CD8-positive, alpha-beta memory T cell (primary cell): ENCODE data around the gene ZNF462. TPM values are rescaled to one million over a fixed set of nuclear protein-coding genes. Genes with fewer than 3 reads are reported as not detected.

Experiments used
- CTCF ChIA-PET: fragments of 350-600 bp; sonication (Branson Sonifier 250); formaldehyde crosslinking; loops from one replicate; lab custom pipeline; 2021; ENCODE audit warnings: antibody characterized with exemption; lab: Charles Lee
- POLR2A ChIA-PET: fragments of 350-600 bp; sonication (Branson Sonifier 250); formaldehyde crosslinking; loops from one replicate; lab custom pipeline; 2021; ENCODE audit warnings: antibody characterized with exemption; lab: Charles Lee
- DNase-seq, 5 donors: peaks; one replicate each; pipeline versions ENCODE4 v3.0.0 to v3.0.0-alpha.2; 2020 to 2022; ENCODE audit warnings: mixed read lengths in 1 of 5
- H3K27ac ChIP-seq: one replicate; pipeline ENCODE4 v1.7.0; 2013; ENCODE audit warnings: low read depth, mild to moderate bottlenecking, low read length, moderate library complexity
- H3K27me3 ChIP-seq: 2 replicates; pipeline ENCODE4 v1.7.0; 2013; ENCODE audit warnings: low read length, mild to moderate bottlenecking; ENCODE audit not compliant: insufficient read depth, poor library complexity, severe bottlenecking
- H3K36me3 ChIP-seq: 2 replicates; pipeline ENCODE4 v1.7.0; 2013; ENCODE audit warnings: mild to moderate bottlenecking, low read length, moderate library complexity; ENCODE audit not compliant: insufficient read depth
- H3K4me1 ChIP-seq: 2 replicates; pipeline ENCODE4 v1.7.0; 2013; ENCODE audit warnings: mild to moderate bottlenecking, low read length, moderate library complexity; ENCODE audit not compliant: insufficient read depth
- H3K4me3 ChIP-seq: 2 replicates; pipeline ENCODE4 v1.7.0; 2013; ENCODE audit warnings: mild to moderate bottlenecking, low read length
- H3K9me3 ChIP-seq: 2 replicates; pipeline ENCODE4 v1.7.0; 2013; ENCODE audit warnings: mild to moderate bottlenecking, low read length
- H3K27ac Mint-ChIP-seq, 8 donors: one replicate each; pipeline ENCODE4 v1.8.0; 2020 to 2021; ENCODE audit warnings: mixed read lengths in 8 of 8, mild to moderate bottlenecking in 6 of 8, inconsistent platforms in 3 of 8, moderate library complexity in 3 of 8
- H3K27me3 Mint-ChIP-seq, 2 donors: one replicate each; pipeline ENCODE4 v1.8.0; 2020 to 2021; ENCODE audit warnings: mixed read lengths in 2 of 2, mild to moderate bottlenecking in 1 of 2, moderate library complexity in 1 of 2
- H3K36me3 Mint-ChIP-seq, 3 donors: one replicate each; pipeline ENCODE4 v1.8.0; 2020 to 2021; ENCODE audit warnings: mixed read lengths in 3 of 3, inconsistent platforms in 1 of 3, mild to moderate bottlenecking in 1 of 3
- H3K4me1 Mint-ChIP-seq, 3 donors: one replicate each; pipeline ENCODE4 v1.8.0; 2020 to 2021; ENCODE audit warnings: mixed read lengths in 3 of 3, inconsistent platforms in 1 of 3, mild to moderate bottlenecking in 1 of 3
- H3K4me3 Mint-ChIP-seq, 7 donors: one replicate each; pipeline ENCODE4 v1.8.0; 2020 to 2021; ENCODE audit warnings: mixed read lengths in 7 of 7, mild to moderate bottlenecking in 6 of 7, moderate library complexity in 4 of 7, inconsistent platforms in 2 of 7
- H3K9me3 Mint-ChIP-seq, 5 donors: one replicate each; pipeline ENCODE4 v1.8.0; 2020 to 2022; ENCODE audit warnings: mixed read lengths in 5 of 5, mild to moderate bottlenecking in 3 of 5, moderate library complexity in 2 of 5, inconsistent platforms in 1 of 5
- polyA plus RNA-seq: library from polyadenylated mRNA; unstranded; fragments of 300-500 nt; fragmentation: Illumina TruSeq; gene quantifications from one replicate; pipeline ENCODE4 v1.2.3, GENCODE V29; 2021
- total RNA-seq, 2 experiments: library from RNA; stranded (reverse); gene quantifications; one replicate each; pipeline ENCODE4 v1.2.3, GENCODE V29; 2021

ZNF462 gene
- total and polyA plus RNA-seq, 3 experiments from 2014 or later = 0.13 to 0.18 TPM; not detected in 1

DNA sequence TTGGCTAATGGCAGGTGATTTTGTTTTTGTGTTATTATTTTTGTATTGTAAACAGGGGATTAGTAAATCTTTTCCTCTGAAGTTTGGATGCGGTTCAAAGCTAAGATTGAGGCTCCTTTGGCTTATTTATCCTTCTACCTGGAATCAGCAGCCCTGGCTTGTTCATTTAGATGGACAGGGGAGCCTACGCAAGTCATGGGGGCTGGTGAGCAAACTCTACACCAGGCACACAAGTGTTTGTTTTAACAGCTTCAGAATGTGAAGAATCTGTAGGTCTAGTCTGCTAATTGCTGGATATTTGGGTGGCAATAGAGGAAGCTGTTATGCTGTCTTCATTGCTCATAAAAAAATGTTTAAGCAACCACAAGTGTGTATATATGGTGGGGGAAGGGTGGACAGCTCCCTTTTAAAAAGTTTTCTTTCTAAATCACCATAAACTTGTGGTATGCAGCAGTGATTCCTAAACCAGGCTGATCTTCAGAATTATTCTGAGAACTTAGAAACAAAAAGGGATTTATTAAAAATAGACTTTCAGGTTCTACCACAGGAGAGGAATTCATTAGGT is 20.7 kb downstream of the ZNF462 start:
- ChIA-PET POLR2A (no interaction called here), CTCF (no interaction called here)
- Histone ChIP-seq H3K4me1 (no peaks in the 10 kb centered on the region), H3K27ac (no peak overlapping the region), H3K9me3 (no peaks in the 10 kb centered on the region), H3K4me3 (no peak overlapping the region), H3K27me3 (no peaks in the 10 kb centered on the region), H3K36me3 (no peaks in the 10 kb centered on the region)
- H3K4me3 Mint-ChIP-seq = no peak overlapping the region
- H3K27ac Mint-ChIP-seq = no peak overlapping the region
- peaks cover 0 to 2% of the 10 kb centered on the region in 2 donors for H3K27me3 Mint-ChIP-seq
- H3K36me3 Mint-ChIP-seq = no peaks in the 10 kb centered on the region
- no peaks in the 10 kb centered on the region for H3K4me1 Mint-ChIP-seq
- peaks cover 0 to 5% (median 2%) of the 10 kb centered on the region in 5 donors for H3K9me3 Mint-ChIP-seq
- no peak for DNase-seq

DNA sequence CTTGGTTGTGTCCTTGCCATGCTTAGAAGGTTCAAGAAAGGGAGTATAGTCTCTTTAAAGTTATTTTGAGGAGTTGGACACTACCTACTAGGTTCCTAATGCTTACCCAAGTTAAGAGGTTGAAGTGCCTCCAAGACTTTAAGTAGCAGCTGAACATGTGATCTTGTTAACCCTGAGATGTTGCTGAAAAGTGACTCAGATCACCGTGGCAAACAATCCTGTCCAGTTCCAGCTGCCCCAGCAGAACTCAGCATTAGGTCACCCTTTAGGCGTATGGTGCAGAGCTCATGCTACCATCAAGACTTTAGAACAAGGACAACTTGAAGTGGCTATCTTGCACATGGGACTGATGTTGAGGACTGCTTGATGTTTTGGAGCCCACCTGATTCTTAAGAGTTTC is 22.5 kb downstream of the ZNF462 start:
- peaks cover 0 to 5% (median 2%) of the 10 kb centered on the region in 5 donors for H3K9me3 Mint-ChIP-seq
- H3K36me3 ChIP-seq = no peaks in the 10 kb centered on the region
- H3K27ac ChIP-seq = no peak overlapping the region
- H3K4me3 ChIP-seq = no peak overlapping the region
- no peak overlapping the region for H3K4me3 Mint-ChIP-seq
- no peaks in the 10 kb centered on the region for H3K4me1 ChIP-seq
- no peaks in the 10 kb centered on the region for H3K27me3 ChIP-seq
- ChIA-PET POLR2A (no interaction called here), CTCF (no interaction called here)
- peaks cover 0 to 3% of the 10 kb centered on the region in 2 donors for H3K27me3 Mint-ChIP-seq
- no peak for DNase-seq
- H3K36me3 Mint-ChIP-seq = no peaks in the 10 kb centered on the region
- H3K4me1 Mint-ChIP-seq = no peaks in the 10 kb centered on the region
- no peak overlapping the region for H3K27ac Mint-ChIP-seq
- H3K9me3 ChIP-seq = no peaks in the 10 kb centered on the region

DNA sequence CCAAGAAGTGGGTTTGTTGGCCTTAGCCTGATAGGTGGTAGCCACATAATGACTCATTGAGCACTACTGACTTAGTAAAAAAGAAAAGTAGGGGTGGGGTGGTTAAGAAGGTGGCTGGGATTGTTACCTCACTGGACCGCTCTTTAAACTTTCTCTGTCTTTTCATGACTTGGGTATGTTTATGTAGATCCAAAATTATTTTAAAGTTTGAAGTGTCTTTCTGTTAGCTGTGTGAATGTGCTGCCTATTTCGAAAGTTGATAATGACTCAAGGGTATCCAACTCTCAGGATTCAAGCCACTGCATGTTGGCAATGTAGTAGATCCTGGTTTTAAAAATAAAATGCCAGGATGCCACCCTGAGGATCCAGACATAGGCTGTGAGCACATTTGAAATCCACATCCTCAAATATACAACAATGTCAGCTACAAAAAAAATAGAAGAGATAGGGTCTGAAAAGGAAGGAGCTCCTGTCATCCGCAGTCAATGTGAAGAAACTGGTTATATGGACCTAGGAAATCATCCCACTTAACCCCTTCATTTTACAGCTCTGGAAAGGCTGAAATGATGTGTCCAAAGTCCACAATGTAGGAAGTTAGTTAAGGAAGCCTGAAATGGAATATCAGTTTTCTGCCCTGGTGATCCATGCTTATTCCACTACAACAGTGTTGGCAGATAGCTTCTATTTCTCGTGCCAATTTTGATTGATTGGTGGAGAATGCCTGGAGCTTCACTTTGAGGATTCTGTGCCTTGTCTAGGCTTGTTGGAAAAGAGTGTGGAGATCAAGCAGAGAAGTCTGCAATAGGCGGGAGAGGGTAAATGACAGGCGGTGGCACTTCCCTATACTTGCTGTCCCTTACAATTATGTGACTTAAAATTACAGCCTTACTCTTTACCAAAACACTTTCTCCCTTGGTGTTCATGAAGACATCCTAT is 23.4 kb downstream of the ZNF462 start:
- no peak overlapping the region for H3K4me3 ChIP-seq
- no peaks in the 10 kb centered on the region for H3K4me1 ChIP-seq
- no peak for DNase-seq
- ChIA-PET CTCF (no interaction called here), POLR2A (no interaction called here)
- no peak overlapping the region for H3K27ac Mint-ChIP-seq
- H3K27me3 Mint-ChIP-seq = peaks cover 0 to 3% of the 10 kb centered on the region in 2 donors
- H3K36me3 Mint-ChIP-seq = no peaks in the 10 kb centered on the region
- no peaks in the 10 kb centered on the region for H3K36me3 ChIP-seq
- no peaks in the 10 kb centered on the region for H3K4me1 Mint-ChIP-seq
- H3K27ac ChIP-seq = no peak overlapping the region
- no peaks in the 10 kb centered on the region for H3K27me3 ChIP-seq
- H3K4me3 Mint-ChIP-seq = no peak overlapping the region
- peaks cover 0 to 5% (median 0%) of the 10 kb centered on the region in 5 donors for H3K9me3 Mint-ChIP-seq
- no peaks in the 10 kb centered on the region for H3K9me3 ChIP-seq

DNA sequence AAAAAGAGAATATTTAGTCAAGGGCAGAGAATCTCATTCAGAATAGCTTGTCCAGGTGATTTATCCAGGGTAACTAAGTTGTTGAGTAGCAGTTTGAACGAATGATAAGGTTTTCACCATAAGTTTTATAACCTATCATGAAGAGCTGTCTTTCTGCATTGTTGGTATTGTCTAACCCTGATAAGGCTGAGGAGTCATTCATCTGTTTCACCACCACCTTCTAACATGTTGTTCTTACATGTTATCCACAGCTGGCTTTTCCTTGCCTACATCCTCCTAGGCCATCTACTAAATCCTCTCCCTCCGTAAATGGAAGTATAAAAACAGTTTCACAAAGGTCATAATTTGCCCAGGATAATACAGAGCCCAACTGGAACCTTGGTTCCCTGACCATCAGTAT is 24.1 kb downstream of the ZNF462 start:
- Histone ChIP-seq H3K9me3 (no peaks in the 10 kb centered on the region), H3K4me3 (no peak overlapping the region), H3K27me3 (no peaks in the 10 kb centered on the region), H3K4me1 (no peaks in the 10 kb centered on the region), H3K36me3 (no peaks in the 10 kb centered on the region), H3K27ac (no peak overlapping the region)
- Mint-ChIP-seq H3K27me3 (peaks cover 0 to 3% of the 10 kb centered on the region in 2 donors), H3K27ac (no peak overlapping the region), H3K9me3 (peaks cover 0 to 5% (median 1%) of the 10 kb centered on the region in 5 donors), H3K36me3 (no peaks in the 10 kb centered on the region), H3K4me3 (no peak overlapping the region), H3K4me1 (no peaks in the 10 kb centered on the region)
- POLR2A ChIA-PET = no interaction called here
- DNase-seq = no peak
- CTCF ChIA-PET = no interaction called here

DNA sequence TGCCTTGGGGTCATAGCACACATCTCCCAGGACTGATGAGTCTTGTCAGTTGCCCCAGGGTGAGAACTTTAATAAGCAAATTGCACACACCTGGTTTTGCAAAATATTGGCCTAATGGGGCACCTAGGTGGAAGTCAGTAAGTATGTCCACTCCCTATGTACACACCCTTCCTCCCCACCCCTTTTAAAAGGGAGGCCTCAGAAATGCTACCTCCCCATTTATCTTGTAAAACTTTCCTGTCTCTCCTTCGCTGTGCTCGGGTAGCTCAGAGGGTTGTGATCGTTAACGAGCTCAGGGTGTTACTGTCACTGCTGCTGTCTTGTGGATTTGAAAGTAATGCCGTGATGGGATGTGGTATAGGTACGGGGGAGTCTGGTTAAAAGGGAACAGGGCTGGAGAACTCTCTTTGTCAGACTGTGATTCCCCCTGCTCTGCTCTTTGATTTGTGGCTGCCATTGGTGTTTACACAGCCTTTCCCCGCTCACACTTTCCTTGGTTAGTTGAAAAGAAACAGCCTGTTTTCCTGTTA is 26.2 kb downstream of the ZNF462 start:
- H3K36me3 ChIP-seq = no peaks in the 10 kb centered on the region
- POLR2A ChIA-PET = no interaction called here
- H3K4me3 ChIP-seq = no peak overlapping the region
- peaks cover 0 to 3% of the 10 kb centered on the region in 2 donors for H3K27me3 Mint-ChIP-seq
- H3K27me3 ChIP-seq = no peaks in the 10 kb centered on the region
- no peaks in the 10 kb centered on the region for H3K36me3 Mint-ChIP-seq
- no peaks in the 10 kb centered on the region for H3K9me3 ChIP-seq
- H3K27ac ChIP-seq = no peak overlapping the region
- CTCF ChIA-PET = no interaction called here
- H3K4me3 Mint-ChIP-seq = no peak overlapping the region
- H3K9me3 Mint-ChIP-seq = peaks cover 0 to 5% (median 1%) of the 10 kb centered on the region in 5 donors
- no peak for DNase-seq
- H3K27ac Mint-ChIP-seq = no peak overlapping the region
- no peaks in the 10 kb centered on the region for H3K4me1 ChIP-seq
- H3K4me1 Mint-ChIP-seq = no peaks in the 10 kb centered on the region

- Mint-ChIP-seq H3K9me3 (peaks cover 0 to 5% (median 1%) of the 10 kb centered on the region in 5 donors), H3K4me3 (no peak overlapping the region), H3K36me3 (no peaks in the 10 kb centered on the region), H3K27me3 (peaks cover 0 to 3% of the 10 kb centered on the region in 2 donors), H3K27ac (no peak overlapping the region), H3K4me1 (no peaks in the 10 kb centered on the region)
- Histone ChIP-seq H3K27ac (no peak overlapping the region), H3K9me3 (no peaks in the 10 kb centered on the region), H3K27me3 (no peaks in the 10 kb centered on the region), H3K4me1 (no peaks in the 10 kb centered on the region), H3K36me3 (no peaks in the 10 kb centered on the region), H3K4me3 (no peak overlapping the region)
- no peak for DNase-seq
- ChIA-PET CTCF (no interaction called here), POLR2A (no interaction called here)
Observed at GRCh38 chr9:106890608-106891007, 27.6 kb downstream of the ZNF462 start.

DNA sequence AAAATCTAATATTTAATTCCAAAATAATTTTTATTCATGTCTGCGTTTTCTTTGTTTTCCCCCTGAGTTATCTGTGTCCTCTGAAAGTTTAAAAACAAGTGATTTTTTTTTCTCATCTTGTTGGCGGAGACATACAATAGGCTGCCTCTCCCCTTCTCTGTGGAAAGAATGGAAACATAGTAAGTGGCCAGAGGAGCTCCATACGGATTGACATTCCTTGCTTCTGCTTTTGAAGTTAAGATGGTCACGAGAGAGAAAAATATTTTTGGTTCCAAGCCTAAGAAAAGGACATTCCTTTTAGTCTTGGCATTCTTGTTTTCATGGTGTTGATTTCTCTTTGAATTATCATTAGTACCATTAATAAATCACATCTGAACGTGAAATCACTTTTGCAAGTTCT is 28.3 kb downstream of the ZNF462 start:
- no peaks in the 10 kb centered on the region for H3K27me3 ChIP-seq
- Mint-ChIP-seq H3K4me1 (no peaks in the 10 kb centered on the region), H3K36me3 (no peaks in the 10 kb centered on the region), H3K27me3 (peaks cover 0 to 3% of the 10 kb centered on the region in 2 donors), H3K27ac (no peak overlapping the region), H3K9me3 (peaks cover 0 to 5% (median 1%) of the 10 kb centered on the region in 5 donors), H3K4me3 (no peak overlapping the region)
- CTCF ChIA-PET = no interaction called here
- POLR2A ChIA-PET = no interaction called here
- no peaks in the 10 kb centered on the region for H3K9me3 ChIP-seq
- no peaks in the 10 kb centered on the region for H3K4me1 ChIP-seq
- no peak for DNase-seq
- H3K36me3 ChIP-seq = no peaks in the 10 kb centered on the region
- H3K4me3 ChIP-seq = no peak overlapping the region
- H3K27ac ChIP-seq = no peak overlapping the region

GRCh38 chr9:106892632-106893031 is 29.7 kb downstream of the ZNF462 start:
- H3K9me3 ChIP-seq = no peaks in the 10 kb centered on the region
- H3K4me3 ChIP-seq = no peak overlapping the region
- Mint-ChIP-seq H3K4me1 (no peaks in the 10 kb centered on the region), H3K36me3 (no peaks in the 10 kb centered on the region), H3K27ac (no peak overlapping the region), H3K27me3 (peaks cover 0 to 3% of the 10 kb centered on the region in 2 donors), H3K4me3 (no peak overlapping the region), H3K9me3 (peaks cover 0 to 5% (median 1%) of the 10 kb centered on the region in 5 donors)
- H3K36me3 ChIP-seq = no peaks in the 10 kb centered on the region
- no peak overlapping the region for H3K27ac ChIP-seq
- H3K27me3 ChIP-seq = no peaks in the 10 kb centered on the region
- no peaks in the 10 kb centered on the region for H3K4me1 ChIP-seq
- ChIA-PET POLR2A (no interaction called here), CTCF (no interaction called here)
- DNase-seq = no peak
